ENCODE data around the gene AFF3.
"Not testable (repeated sequence)": the region's sequence is repeated elsewhere in the genome, so short reads cannot be mapped to it uniquely, and the experiment has no call there.

Gene AFF3

DNA sequence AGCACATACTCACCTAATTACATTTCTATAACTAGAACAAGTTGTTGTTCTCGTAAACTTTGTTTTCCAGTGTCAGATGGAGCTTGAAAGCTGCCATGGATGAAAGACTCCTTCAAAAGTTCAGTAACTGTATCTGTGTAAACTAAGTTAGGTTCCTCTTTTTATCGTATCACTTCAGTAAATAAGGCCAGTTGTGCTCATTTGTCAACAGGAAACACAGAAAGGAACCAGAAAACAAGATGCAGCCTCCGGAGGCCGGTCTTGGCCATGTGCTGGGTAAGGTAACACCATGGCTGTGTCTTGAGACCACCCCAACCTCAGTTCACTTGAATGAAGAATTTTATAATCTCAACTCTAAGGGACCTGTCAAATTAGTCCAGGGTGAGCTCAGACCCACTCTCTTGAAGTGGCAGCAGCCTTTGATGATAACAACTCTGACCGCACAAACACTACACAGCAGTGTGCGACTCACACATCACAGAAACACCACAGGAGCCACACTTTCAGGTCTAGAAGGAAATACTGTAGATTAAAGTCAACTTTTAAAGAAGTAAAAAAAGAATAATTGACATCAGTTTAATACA, 213.8 kb downstream of the AFF3 start:
- DNase-seq (ENCODE audit: low read depth, low spot score) = no peak

DNA sequence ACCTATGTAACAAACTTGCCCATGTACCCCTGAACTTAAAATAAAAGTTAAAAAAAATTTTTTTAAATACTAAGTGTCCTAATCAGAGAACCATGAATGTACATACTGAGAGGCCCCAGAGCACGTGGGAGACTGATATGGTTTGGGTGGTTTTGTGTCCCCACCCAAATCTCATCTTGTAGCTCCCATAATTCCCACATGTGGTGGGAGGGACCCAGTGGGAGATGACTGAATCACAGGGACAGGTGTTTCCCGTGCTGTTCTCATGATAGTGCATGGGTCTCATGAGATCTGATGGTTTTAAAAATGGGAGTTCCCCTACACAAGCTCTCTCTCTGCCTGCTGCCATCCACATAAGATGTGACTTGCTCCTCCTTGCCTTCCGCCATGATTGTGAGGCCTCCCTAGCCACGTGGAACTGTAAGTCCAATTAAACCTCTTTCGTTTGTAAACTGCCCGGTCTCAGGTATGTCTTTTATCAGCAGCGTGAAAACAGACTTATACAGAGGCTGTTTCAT, 214.6 kb downstream of the AFF3 start:
- not testable (repeated sequence) for DNase-seq (ENCODE audit: low read depth, low spot score)

DNA sequence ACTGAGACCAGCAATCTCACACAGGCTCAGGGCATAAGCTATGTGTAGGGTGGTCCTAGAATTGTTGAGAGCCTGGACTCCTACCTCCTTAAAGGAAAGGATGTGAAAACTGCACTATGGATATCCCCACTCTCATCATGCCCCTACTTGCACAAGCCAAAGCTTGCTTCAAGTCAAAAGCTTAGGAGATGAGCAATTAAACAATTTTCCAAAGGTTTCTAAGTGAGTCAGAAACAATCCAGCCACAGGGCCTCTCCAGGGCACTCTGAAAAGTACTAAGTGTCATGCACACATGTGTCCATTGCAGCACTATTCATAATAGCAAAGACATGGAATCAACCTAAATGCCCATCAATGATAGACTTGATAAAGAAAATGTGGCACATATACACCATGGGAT, 215.4 kb downstream of the AFF3 start:
- no peak for DNase-seq (ENCODE audit: low read depth, low spot score)

DNA sequence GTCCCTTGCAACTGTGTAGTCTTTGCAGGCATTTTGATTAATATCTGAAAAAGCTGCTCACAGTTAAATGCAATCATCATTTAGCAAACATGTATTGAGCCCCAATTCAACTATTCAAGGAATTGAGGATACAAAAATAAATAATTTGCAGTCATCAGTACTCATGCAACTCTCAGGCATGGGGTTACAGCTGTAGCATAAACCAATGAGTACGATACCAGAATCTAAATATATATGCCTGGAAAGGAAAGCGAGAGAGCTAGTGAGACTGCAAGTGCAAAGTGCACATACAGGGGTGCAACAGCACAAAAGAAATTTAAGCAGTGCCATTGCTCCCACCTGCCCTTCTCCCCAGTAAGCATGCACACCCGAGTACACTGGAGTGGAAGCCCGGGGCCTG, 216.4 kb downstream of the AFF3 start:
- DNase-seq (ENCODE audit: low read depth, low spot score) = no peak

DNA sequence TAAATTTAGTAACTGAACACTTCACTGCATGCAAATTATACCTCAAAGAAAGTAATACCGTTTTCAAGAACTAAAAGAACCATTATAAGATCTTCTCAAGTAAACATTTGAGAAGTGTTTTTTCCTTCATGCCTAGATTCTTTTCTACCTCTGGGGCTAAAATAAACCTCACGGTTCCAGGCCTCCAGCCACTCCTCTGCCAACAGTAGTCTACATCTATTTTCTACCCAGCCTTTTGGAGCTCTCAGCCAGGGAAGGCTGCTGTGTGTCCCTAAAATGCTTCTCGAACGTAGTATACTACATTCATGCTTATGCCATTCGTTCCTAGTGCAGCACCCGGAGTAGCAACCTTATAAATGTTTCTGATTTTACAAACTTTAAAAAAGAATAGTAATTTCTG, 219.7 kb downstream of the AFF3 start:
- DNase-seq (ENCODE audit: low read depth, low spot score) = no peak

DNA sequence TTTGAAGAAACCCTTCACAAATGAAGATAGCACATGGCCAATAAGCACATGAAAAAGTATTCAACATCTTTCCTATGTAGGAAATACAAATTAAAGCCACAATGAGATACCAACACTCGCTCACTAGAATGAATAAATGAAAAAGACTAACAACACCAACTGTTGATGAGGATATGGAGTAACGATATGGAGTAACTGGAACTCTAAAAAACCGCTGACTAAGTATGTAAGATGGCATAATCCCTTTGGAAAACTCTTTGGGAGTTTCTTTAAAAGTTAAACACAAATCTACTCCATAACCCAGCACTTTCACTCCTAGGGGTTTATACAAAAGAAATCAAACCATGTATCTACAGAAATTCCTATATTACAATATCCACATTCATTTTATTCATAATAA, 220.5 kb downstream of the AFF3 start:
- DNase-seq (ENCODE audit: low read depth, low spot score) = no peak

DNA sequence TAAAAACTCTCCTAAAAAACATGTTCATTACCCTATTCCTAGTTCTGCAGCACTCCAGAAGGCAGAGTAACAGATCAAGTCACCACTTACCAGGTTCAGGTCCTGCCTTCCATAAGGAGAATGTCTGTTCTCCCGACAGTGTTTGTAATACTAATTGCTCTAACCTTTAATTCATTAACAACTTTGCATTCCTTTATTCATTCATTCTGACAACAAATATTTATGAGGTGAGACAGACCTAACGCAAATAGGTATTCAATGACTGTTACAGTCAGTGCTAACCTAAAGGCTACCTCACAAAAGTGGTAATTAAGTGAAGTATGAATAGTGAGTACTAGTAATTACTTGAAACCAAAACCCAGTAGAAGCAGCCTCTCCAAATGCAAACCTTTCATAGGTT, 224.0 kb downstream of the AFF3 start:
- DNase-seq (ENCODE audit: low read depth, low spot score) = no peak

DNA sequence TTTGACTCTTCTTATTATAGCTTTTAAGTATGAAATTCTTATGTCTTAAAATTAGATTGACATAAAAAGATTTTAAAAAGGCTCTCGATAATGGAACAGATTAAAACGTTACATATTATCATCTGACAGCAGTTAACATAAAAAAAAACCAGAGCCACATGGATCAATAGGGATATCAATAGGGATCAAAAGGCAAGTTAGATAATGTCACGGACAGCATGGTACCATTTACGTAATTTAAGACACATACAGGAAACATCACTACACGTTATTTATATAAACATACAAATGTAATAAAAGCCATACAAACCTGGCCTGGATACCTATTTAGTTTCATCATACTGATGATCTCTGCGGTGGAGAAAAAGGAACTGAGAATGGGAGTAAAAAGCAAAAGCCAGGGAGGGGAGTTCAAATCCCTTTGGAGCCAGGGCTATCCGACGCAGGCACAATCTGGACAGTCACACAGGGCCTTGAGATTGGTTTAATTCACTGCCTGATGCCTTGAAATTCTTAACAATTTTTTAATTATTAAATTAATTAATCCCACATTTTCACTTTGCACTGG, 227.2 kb downstream of the AFF3 start:
- DNase-seq (ENCODE audit: low read depth, low spot score) = no peak

DNA sequence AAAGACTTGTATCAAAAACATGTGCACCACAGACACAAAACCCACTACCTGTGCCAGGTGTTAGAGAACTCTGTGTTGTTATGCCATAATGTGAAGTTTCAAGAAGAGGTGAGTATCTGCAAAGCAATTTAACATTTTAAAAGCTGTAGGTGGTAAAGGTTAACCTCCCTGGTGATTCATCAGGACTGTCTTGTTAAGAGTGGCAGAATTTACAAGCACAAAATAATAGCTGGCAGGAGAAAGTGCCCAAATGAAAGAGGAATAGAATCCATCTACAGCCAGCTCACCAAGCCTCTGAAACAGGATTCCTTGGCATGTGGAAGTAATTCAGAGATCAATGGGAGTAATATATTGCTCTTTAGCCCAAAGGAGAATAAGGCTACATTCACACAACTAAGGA, 230.7 kb downstream of the AFF3 start:
- DNase-seq (ENCODE audit: low read depth, low spot score) = no peak

DNA sequence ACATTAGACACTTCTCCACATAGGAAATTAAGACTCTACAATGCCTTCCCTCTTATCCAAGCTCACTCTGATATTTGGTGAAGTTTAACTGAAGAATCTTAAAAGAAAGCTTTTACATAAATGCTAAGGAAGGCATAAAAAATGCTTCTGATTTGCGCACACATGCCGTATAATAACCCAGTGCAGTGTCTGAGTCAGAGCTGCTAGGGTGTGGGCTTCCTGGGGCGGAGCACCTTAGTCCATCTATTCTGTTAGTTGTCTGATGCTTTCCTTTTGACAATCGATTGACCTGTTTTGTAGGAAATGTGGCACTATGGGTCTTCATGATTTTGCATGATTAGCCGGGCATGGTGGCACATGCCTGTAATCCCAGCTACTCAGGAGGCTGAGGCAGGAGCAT, 231.5 kb downstream of the AFF3 start:
- no peak for DNase-seq (ENCODE audit: low read depth, low spot score)

DNA sequence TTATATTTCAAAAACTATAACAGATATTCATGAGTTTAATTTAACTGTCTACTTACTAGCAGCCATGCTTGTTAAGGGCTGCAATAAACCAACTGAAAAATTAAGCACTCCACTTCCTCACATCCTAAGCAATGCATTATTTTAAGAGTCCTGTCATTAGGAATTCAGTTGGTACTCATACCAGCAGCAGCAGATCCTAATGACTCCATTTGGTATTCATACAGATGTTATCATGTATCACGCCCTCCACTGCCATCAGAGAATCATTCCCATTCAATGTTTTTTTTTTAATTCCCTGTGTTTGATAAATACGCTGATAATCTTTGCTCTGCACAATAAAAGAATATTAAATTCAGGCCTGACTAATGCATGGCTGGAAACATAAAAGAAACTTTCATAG, 236.8 kb downstream of the AFF3 start:
- no peak for DNase-seq (ENCODE audit: low read depth, low spot score)

DNA sequence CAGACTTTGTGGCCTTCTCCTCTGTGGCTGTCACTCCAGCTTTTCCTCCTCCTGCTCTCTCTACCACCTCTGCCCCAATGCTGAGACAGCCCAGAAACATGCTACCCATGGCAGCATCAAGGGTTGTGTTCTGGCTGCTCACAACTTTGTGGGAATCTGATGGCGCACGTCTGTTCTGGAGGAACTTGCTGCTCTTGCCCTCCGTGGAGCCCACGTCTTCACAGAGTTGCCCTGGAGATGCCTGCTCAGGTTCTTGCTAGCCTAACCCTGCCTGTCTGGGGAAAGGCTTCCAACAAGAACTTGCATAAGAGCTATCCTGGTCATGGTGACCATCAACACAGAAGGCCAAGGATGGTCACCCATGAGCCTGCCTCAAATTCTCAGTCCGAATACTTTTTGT, 237.4 kb downstream of the AFF3 start:
- DNase-seq (ENCODE audit: low read depth, low spot score) = no peak

DNA sequence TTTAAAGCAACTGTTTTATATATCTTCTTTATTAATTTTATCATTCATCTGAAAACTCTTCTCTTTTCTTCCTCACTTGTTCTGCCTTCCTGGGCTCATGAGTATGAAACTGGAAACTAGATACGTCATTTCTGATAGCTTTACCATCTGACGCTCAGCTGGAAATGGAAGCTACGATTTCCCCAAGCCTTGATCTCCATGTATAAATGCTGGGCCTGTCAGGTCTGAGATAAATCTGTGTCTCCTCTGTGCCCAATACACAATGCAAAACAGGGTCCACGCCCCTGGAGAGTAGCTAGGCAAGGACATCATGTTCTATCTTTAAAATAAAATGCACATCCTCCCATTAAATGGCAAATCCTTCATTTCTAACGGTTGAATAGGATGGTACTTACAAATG, 238.4 kb downstream of the AFF3 start:
- DNase-seq (ENCODE audit: low read depth, low spot score) = no peak

DNA sequence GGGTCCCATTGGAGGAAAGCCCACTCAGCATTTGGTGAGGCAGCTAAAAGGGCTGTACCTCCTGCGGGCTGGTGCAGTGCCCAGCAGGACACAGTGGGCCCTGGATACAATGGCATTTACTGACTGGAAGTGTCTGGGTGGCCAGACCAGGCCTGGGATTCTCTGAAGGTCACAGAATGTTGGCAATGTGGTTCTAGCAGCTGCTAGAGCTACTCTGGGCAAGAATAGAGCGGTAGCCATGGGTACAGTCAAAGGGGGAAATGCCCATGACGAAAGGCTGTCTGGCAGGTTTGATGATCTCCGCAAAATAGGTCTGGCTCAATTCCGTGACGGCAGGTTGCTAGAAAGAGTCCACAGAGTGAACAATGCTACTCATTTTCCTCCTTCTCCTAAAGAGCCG, 241.8 kb downstream of the AFF3 start:
- DNase-seq (ENCODE audit: low read depth, low spot score) = no peak

DNA sequence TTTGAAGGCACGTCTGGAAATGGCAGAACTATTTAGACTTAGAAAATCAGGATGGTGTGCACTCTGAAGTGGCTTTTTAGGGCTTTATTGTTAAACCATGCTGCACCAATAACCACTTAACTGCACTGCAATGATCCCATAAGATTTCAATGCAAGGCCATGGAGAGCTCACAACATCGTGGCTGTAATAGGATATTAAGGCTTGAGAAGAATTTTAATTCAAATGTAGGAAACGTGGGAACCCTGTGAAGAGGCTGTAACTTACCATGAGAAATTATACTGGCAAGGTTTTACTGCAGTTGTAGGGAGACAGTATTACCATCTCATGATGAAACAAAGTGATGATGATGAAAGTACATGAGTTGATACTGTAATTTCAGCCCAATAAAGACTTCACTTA, 242.5 kb downstream of the AFF3 start:
- no peak for DNase-seq (ENCODE audit: low read depth, low spot score)

DNA sequence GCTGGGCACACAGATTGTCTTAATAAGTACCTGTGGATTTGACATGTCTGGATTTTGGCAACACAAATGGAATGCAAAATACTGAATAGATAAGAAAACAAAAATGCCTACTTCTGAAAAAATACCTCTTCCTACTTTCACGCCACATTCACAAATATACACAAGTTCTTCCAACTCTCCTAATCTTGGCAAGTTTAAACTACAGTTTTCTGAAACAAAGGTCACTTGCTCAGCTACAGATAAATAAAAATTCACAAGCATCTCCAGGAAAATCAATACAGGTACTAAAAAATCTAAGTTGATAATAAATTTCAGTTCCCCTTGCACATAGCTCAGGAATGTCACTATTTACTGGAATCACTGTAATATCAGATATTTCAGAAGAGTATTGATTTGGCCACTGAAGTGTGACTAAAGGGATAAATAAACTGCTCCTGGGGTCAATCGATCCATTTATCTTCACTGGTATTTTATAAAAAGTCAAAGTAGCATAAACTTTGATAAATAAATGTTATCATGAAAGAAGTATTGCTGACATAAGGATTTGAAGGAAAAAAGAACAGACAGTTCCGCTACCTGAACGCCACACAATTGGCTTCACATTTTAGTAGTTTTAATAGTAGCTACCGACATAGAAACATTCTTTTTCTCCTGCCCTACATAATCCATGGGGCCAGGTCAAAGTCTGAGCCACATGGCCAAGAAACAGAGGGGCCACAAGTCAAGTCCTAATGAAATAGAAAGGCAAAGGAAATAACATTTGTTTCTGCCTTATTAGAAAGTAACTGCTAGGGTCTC, 243.1 kb downstream of the AFF3 start:
- no peak for DNase-seq (ENCODE audit: low read depth, low spot score)

DNA sequence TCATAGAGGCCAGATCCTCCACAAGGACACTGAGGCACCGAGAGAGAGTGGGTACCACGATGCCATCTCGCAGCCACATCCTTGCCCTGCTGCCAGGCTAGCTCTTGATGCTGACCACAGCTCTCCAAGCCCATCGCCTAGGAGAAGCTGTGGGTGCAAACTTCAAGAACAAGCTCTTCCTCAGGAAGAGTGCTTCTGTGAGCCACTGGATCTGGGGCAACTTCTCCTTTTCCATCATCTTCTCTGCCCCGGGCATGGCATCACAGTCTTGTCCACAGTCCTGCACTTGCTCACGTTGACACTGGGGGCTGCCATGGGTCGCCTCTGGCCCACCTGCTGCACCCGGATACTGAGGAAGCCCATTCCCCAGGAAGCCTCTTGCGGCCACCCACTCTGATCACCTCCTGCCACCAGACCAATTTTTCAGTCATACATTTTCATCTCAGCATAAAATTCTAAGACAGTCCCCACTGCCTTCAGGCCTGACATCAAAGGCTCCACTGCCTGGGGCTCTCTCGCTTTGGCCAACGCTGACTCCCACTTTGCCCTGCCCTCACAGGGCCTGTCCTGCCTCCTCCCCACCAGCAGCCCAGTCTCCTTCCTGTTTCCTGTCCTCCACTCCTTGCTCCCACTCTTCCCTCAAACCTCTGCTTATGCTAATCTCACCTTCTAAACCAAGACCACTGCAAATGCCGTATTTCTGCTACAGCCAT, 243.9 kb downstream of the AFF3 start:
- no peak for DNase-seq (ENCODE audit: low read depth, low spot score)

DNA sequence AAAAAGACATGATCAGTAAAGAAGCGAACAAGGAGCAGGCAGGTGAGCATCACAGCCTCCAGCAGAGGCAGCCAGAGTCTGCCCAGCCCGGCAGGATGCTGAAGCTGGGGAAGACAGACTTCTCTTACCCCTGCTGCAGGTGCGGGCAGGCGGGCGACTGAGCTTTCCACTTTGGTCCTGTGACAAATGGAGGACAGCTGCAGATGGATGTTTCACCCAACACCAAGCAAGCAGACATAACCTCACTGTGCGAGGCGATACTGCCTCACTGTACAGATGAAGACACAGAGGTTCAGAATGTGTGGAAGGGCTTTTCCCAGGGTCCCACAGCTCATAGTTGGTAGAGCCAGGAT, 251.0 kb downstream of the AFF3 start:
- no peak for DNase-seq (ENCODE audit: low read depth, low spot score)

DNA sequence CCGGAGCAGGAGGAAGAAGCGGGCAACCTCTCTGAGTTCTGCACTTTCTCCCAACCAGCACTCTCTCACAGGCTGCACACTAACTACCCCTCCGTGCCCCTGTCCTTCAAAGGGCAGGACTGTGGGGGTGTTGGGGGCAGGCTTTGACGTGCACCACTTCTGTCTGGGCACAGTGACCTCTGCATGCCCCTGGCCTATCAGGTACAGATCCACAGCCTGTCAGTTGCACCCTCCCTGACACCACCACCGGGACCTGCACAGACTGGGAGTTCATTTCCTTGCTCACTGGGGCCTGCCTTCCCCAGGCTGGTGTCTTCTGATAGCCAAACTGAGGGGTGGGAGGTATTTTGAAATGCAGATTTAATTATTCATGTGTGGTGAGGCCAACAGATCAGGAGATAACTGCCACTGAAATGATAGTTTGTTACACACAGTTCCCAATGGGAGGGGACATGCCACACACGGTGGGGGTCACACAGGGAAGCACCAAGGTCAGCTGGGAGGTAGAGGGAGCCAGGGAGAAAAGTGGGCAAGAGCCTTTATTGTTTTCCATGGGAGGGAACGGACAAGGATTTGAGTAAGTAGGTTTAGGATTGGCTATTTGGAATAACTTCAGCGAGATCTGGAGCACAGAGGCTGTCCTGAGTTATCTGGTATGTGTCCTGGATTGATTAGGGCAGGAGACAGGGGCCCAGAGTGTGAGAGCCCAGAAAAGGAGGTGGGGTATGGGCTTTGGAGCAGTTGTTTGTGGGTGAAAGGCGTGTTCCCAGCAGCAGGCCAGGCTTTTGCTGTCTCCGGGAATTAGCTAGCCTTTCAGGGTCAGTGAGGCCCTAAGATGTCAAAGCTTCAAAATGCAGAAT, 251.6 kb downstream of the AFF3 start:
- no peak for DNase-seq (ENCODE audit: low read depth, low spot score)

DNA sequence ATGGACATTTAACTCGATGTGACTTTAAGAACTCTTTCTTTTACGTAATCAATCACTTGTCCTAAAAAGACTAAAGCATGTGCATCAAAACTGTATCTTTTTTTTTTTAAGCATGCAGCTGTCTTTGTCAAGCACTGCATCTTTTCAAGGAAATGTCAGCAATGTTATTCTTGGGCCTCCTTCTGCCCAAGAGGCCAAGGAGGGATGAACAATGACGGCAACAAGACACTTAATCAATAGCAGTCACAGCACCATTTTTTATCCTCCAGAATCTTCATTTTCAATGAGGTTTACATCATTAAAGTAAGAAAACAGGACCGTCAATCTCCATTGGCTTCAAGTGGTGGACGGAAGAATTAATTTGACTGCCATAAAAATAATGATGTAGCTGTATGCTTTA, 253.8 kb downstream of the AFF3 start:
- DNase-seq (ENCODE audit: low read depth, low spot score) = no peak

DNA sequence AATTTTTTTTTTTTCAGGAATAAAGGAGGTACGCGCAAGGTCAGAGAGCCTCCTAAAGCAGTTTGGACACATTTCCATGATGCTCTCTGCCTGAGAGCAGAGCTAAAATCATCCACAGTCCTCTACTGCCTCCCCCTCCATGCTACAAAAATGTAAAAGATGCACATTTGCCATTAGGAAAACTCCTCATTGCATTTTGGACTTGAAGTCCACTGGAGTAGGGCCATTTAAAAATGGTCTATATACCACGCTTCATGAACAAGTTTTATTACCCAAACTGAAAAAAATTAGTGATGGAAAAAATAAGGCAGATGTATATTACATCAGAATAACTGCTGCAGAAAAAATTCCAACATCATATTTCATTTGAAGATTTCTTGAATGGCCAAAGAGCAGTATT, 256.0 kb downstream of the AFF3 start:
- DNase-seq (ENCODE audit: low read depth, low spot score) = no peak

DNA sequence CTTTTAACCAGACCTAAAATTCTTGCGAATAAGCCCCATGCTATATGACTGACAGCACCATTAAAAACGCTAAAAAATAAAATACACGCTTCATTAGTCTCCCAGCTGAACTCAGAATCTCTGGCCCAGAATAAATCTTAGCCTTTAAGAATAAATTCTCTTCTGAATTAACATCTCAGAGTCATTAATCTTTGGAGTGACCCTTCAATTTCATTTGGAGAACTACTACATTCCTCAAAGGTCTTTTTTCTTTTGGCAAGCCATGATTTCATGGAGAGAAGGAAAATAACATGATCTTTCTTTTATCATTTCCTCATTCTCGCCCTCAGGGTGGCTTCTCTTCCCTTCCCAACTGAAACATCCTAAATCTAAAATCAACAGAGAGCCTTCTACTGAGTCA, 259.0 kb downstream of the AFF3 start:
- no peak for DNase-seq (ENCODE audit: low read depth, low spot score)
